ENCODE measurements around the gene DHRS7B.
"Not testable (repeated sequence)": the region's sequence is repeated elsewhere in the genome, so short reads cannot be mapped to it uniquely, and the experiment has no call there.

Gene DHRS7B

DNA sequence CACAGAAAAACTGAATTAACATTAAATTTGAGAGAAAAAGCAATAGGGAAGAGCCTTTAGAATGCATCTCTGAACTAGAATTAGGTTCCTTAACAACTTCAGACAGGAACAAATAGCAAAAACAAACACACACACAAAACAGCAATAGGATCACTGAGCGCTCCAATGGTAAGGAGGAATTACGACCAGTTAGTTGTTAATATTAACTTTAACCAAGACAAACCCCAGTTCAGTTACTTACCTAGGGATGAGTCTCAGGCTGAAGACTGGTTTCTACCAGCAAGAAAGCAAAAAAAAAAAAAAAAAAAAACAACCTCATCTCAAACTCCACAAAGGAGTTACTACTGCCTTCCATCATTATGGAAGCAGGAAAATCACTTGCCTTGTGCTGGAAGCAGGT lies 14.6 kb downstream of the DHRS7B start:
- ChIA-PET POLR2A (no interaction called here), CTCF (interaction anchor here (1.0 kb wide), 1 partner anchor 28 kb away, joined by 3 read pairs; no protein-coding TSS in a partner anchor)
- no peak for DNase-seq (ENCODE audit: extremely low spot score)
- no peak for TF ChIP-seq SUZ12 (IDR thresholded peaks at IDR 0.05)

DNA sequence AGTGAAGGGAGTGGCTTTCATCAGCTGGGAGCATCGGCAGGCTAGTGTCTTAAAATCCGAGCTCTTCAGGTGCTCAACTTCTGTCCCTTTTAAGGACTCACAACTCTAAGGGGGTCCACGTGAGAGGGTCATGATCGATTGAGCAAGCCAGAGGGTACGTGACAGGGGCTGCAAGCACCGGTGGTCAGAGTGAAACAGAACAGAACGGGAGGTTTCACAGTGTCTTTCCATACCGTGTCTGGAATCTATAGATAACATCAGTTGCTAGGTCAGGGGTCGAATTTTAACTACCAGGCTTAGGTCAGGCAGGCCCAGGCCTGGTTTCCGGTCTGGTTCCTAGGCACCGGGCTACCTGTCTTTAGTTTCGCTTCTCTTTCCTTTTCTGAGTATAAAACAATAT lies 15.3 kb downstream of the DHRS7B start:
- POLR2A ChIA-PET; DNase-seq (ENCODE audit: extremely low spot score): not testable (repeated sequence)
- CTCF ChIA-PET: interaction anchor here (1.0 kb wide), 1 partner anchor 28 kb away, joined by 3 read pairs; no protein-coding TSS in a partner anchor

DNA sequence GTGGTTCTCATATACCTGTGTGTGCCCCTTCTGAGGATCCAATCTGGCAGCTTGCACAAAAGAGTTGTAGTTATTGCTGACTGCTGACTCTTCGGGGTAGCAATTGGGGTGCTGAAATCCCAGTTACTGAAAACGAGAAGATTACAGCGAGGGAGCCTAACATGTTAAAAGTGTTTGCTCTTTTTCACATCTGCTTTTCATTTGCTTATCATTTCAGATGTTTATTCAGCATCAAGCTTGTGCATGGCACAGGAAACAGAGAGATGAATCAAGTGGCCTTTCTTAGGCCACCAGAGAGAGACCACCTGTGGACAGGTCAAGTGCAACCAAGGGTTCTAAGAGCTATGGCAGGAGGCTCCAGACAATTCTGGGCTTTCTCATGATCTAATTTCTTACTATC lies 16.9 kb downstream of the DHRS7B start:
- CTCF ChIA-PET: no interaction called here
- POLR2A ChIA-PET: no interaction called here

DNA sequence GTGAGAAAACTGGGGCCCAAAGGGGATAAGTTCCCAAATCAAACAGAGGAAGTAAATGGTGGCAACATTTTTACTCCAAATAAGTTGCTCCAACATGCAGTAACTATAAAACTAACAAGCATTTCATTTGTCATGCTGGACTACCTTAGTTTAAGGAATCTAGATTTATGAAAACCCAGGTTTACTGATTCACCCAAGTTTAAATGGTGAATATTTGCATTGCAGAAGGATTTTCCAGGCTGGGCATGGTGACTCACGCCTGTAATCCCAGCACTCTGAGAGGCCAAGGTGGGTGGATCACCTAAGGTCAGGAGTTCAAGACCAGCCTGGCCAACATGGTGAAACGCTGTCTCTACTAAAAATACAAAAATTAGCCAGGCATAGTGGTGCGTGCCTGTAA lies 17.5 kb downstream of the DHRS7B start:
- POLR2A ChIA-PET; DNase-seq (ENCODE audit: extremely low spot score); CTCF ChIA-PET: not testable (repeated sequence)

More for the DNA sequence above, 16.9 kb downstream of the DHRS7B start:
- DNase-seq (ENCODE audit: extremely low spot score): no peak
- TF ChIP-seq TARDBP (IDR thresholded peaks at IDR 0.05) (no peak), FOXK2 (IDR thresholded peaks at IDR 0.05) (no peak), FOXA1 (IDR thresholded peaks at IDR 0.05) (no peak), SUZ12 (IDR thresholded peaks at IDR 0.05) (no peak), L3MBTL2 (conservative IDR thresholded peaks at IDR 0.05) (no peak), NFRKB (IDR thresholded peaks at IDR 0.05) (no peak), ZNF384 (IDR thresholded peaks at IDR 0.05) (no peak), FOXM1 (IDR thresholded peaks at IDR 0.05; ENCODE audit: borderline replicate concordance) (no peak), ELF4 (IDR thresholded peaks at IDR 0.05) (no peak), SP1 (IDR thresholded peaks at IDR 0.05) (no peak), CTBP1 (IDR thresholded peaks at IDR 0.05; ENCODE audit: borderline replicate concordance) (no peak), BHLHE40 (IDR thresholded peaks at IDR 0.05; ENCODE audit: borderline replicate concordance) (no peak), LEF1 (IDR thresholded peaks at IDR 0.05; ENCODE audit: borderline replicate concordance) (no peak), ARNT (IDR thresholded peaks at IDR 0.05) (no peak), HDGF (IDR thresholded peaks at IDR 0.05; ENCODE audit: borderline replicate concordance) (no peak)
- TF ChIP-seq, protein P1, sequence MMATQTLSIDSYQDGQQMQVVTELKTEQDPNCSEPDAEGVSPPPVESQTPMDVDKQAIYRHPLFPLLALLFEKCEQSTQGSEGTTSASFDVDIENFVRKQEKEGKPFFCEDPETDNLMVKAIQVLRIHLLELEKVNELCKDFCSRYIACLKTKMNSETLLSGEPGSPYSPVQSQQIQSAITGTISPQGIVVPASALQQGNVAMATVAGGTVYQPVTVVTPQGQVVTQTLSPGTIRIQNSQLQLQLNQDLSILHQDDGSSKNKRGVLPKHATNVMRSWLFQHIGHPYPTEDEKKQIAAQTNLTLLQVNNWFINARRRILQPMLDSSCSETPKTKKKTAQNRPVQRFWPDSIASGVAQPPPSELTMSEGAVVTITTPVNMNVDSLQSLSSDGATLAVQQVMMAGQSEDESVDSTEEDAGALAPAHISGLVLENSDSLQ (IDR thresholded peaks at IDR 0.05): no peak

DNA sequence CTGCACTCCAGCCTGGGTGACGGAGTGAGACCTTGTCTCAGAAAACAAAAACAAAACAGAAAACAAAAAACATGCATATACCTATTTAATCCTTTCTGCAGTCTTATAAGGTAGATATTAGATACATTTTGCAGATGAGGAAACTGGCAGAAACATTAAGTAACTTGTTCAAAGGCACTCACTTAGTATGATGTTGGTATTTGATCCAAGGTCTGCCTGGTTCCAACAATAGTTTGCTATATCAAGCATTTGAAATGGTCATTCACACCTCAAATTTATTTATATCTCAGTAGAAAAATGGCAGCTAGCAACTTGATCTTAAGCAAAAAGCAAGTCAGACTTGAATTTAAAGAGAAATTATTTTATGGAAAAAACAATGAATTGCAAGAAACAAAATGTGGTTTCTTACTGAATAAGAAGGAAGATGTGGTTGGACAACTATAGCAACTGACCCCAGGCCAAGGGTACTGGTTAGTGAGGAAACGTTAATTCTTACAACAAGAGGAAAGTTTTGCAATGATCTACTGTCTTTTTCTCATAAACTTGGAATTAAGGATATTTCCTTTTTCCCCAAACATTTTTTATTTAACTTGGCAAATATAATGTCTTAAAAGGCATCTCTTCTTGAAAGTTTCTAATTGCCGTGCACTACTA lies 19.7 kb downstream of the DHRS7B start:
- ChIA-PET CTCF (no interaction called here), POLR2A (no interaction called here)
- DNase-seq (ENCODE audit: extremely low spot score): no peak
- no peak for TF ChIP-seq ZNF384 (IDR thresholded peaks at IDR 0.05)
- no peak for TF ChIP-seq L3MBTL2 (conservative IDR thresholded peaks at IDR 0.05)
- TF ChIP-seq, protein P1 (IDR thresholded peaks at IDR 0.05): no peak
- TF ChIP-seq HDGF (IDR thresholded peaks at IDR 0.05; ENCODE audit: borderline replicate concordance): no peak
- no peak for TF ChIP-seq FOXM1 (IDR thresholded peaks at IDR 0.05; ENCODE audit: borderline replicate concordance)
- no peak for TF ChIP-seq CTBP1 (IDR thresholded peaks at IDR 0.05; ENCODE audit: borderline replicate concordance)
- no peak for TF ChIP-seq TARDBP (IDR thresholded peaks at IDR 0.05)
- TF ChIP-seq FOXA1 (IDR thresholded peaks at IDR 0.05): no peak
- TF ChIP-seq LEF1 (IDR thresholded peaks at IDR 0.05; ENCODE audit: borderline replicate concordance): no peak
- no peak for TF ChIP-seq ARNT (IDR thresholded peaks at IDR 0.05)
- TF ChIP-seq NFRKB (IDR thresholded peaks at IDR 0.05): no peak
- TF ChIP-seq SUZ12 (IDR thresholded peaks at IDR 0.05): no peak
- no peak for TF ChIP-seq SP1 (IDR thresholded peaks at IDR 0.05)
- no peak for TF ChIP-seq BHLHE40 (IDR thresholded peaks at IDR 0.05; ENCODE audit: borderline replicate concordance)
- no peak for TF ChIP-seq ELF4 (IDR thresholded peaks at IDR 0.05)

DNA sequence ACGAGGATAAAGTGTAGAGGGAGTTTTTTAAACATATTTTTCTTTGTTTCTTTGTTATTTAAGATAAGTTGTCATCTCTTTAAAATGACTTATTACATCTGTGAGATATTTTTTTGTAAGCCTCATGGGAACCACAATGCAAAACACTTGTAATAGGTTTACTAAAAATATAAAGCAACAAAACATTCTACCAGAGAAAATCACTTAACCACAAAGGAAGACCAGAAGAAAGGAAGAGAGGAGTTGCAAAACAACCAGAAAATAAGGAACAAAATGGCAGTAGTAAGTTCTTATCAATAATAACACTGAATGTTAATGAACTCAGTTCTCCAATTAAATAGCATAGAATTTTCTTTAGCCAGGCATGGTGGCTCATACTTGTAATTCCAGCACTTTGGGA lies 22.9 kb downstream of the DHRS7B start:
- TF ChIP-seq FOXA1 (IDR thresholded peaks at IDR 0.05): no peak
- no peak for TF ChIP-seq CTBP1 (IDR thresholded peaks at IDR 0.05; ENCODE audit: borderline replicate concordance)
- no peak for TF ChIP-seq ELF4 (IDR thresholded peaks at IDR 0.05)
- TF ChIP-seq, protein P1 (IDR thresholded peaks at IDR 0.05): no peak
- TF ChIP-seq ARNT (IDR thresholded peaks at IDR 0.05): no peak
- no peak for TF ChIP-seq BHLHE40 (IDR thresholded peaks at IDR 0.05; ENCODE audit: borderline replicate concordance)
- no peak for TF ChIP-seq TARDBP (IDR thresholded peaks at IDR 0.05)
- no peak for TF ChIP-seq SP1 (IDR thresholded peaks at IDR 0.05)
- TF ChIP-seq FOXK2 (IDR thresholded peaks at IDR 0.05): no peak
- TF ChIP-seq L3MBTL2 (conservative IDR thresholded peaks at IDR 0.05): no peak
- TF ChIP-seq HDGF (IDR thresholded peaks at IDR 0.05; ENCODE audit: borderline replicate concordance): no peak
- TF ChIP-seq FOXM1 (IDR thresholded peaks at IDR 0.05; ENCODE audit: borderline replicate concordance): no peak
- no peak for TF ChIP-seq ZNF384 (IDR thresholded peaks at IDR 0.05)
- no peak for TF ChIP-seq NFRKB (IDR thresholded peaks at IDR 0.05)
- TF ChIP-seq LEF1 (IDR thresholded peaks at IDR 0.05; ENCODE audit: borderline replicate concordance): no peak
- TF ChIP-seq SUZ12 (IDR thresholded peaks at IDR 0.05): no peak
- POLR2A ChIA-PET: no interaction called here
- CTCF ChIA-PET: no interaction called here
- no peak for DNase-seq (ENCODE audit: extremely low spot score)

DNA sequence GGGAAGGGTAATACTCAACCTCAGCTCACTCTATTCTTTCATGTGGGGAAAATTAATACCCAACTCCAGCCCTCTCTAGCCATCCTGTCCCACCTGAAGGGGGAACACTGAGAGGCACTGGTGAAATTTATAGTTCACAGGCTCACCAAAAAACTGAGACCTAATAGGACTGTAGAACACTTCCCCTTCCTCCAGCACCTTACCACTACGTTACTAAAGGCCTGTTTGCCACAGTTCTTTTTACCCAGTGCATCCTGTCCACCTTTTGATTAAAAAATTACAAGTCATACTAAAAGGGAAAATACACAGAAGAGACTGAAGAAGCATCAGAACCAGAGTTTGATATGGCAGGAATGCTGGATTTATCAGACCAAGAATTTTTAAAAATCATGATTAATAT lies 26.0 kb downstream of the DHRS7B start:
- ChIA-PET POLR2A (no interaction called here), CTCF (no interaction called here)
- no peak for DNase-seq (ENCODE audit: extremely low spot score)
- TF ChIP-seq FOXA1 (IDR thresholded peaks at IDR 0.05) (no peak), ZNF384 (IDR thresholded peaks at IDR 0.05) (no peak), ELF4 (IDR thresholded peaks at IDR 0.05) (no peak), BHLHE40 (IDR thresholded peaks at IDR 0.05; ENCODE audit: borderline replicate concordance) (no peak), CTBP1 (IDR thresholded peaks at IDR 0.05; ENCODE audit: borderline replicate concordance) (no peak), NFRKB (IDR thresholded peaks at IDR 0.05) (no peak), L3MBTL2 (conservative IDR thresholded peaks at IDR 0.05) (no peak), SP1 (IDR thresholded peaks at IDR 0.05) (no peak), ARNT (IDR thresholded peaks at IDR 0.05) (no peak), SUZ12 (IDR thresholded peaks at IDR 0.05) (no peak), HDGF (IDR thresholded peaks at IDR 0.05; ENCODE audit: borderline replicate concordance) (no peak), FOXK2 (IDR thresholded peaks at IDR 0.05) (no peak), TARDBP (IDR thresholded peaks at IDR 0.05) (no peak)
- TF ChIP-seq, protein P1 (IDR thresholded peaks at IDR 0.05): no peak

Measured in HEK293T (cell line).